HepG2 (cell line): ENCODE results near the gene FXYD4. TPM values are rescaled to one million over a fixed set of nuclear protein-coding genes. Genes with fewer than 3 reads are reported as not detected.

ENCODE experiments used
- ATAC-seq: fragments of 200-7000 bp; cut with Tn5 transposase; 3 replicates; pipeline ENCODE4 v1.9.1; 2020; ENCODE audit warnings: mild to moderate bottlenecking, moderate library complexity
- BruUV-seq: library from RNA; stranded (reverse); fragments of 400-500 nt; replicated peaks from 2 replicates; lab custom pipeline; 2021; lab: Mats Ljungman, UMichigan
- CTCF ChIA-PET: fragments of 300-600 bp; formaldehyde crosslinking; extraction: SDS; loops from one replicate; lab custom pipeline; 2021; ENCODE audit warnings: low total read pairs, inconsistent platforms, low intra/inter-chr PET ratio; lab: Yijun Ruan, JAX
- POLR2A ChIA-PET: fragments of 350-600 bp; sonication (Branson Sonifier 250); formaldehyde crosslinking; loops from one replicate; lab custom pipeline; 2020; ENCODE audit warnings: antibody characterized with exemption, inconsistent platforms; lab: Yijun Ruan, JAX
- DNase-seq: peaks from one replicate; pipeline ENCODE4 v3.0.0-alpha.2; 2015; ENCODE audit warnings: low spot score
- FAIRE-seq: peaks from 3 replicates; lab custom pipeline; 2011; peaks lifted over from hg19 to GRCh38; lab: Jason Lieb, UNC
- H2AFZ ChIP-seq: one replicate; pipeline ENCODE4 v1.6.1; 2011; ENCODE audit warnings: low read length, inconsistent platforms
- H3K27ac ChIP-seq: fragments of 300-600 bp; 3 replicates; pipeline ENCODE4 v1.8.0; 2011; ENCODE audit warnings: mixed run types, mild to moderate bottlenecking, mixed read lengths, low read length, inconsistent platforms; ENCODE audit not compliant: insufficient read depth; ENCODE audit errors: extremely low read length
- H3K27me3 ChIP-seq, 2 experiments: fragments of 200-600 bp in 1 of 2; 2 replicates in 1 of 2; 3 replicates in 1 of 2; pipeline versions ENCODE4 v1.6.0 to v1.8.0; 2011; ENCODE audit warnings: low read length in 2 of 2, mild to moderate bottlenecking in 2 of 2, moderate library complexity in 2 of 2, inconsistent platforms in 1 of 2; ENCODE audit not compliant: insufficient read depth in 2 of 2, control insufficient read depth in 1 of 2
- H3K36me3 ChIP-seq, 2 experiments: fragments of 200-600 bp in 1 of 2; replicated peaks in 1 of 2; 2 replicates in 1 of 2; 3 replicates in 1 of 2; pipeline versions ENCODE4 v1.5.1 to v1.8.0; 2011; ENCODE audit warnings: low read length in 2 of 2, inconsistent platforms in 1 of 2; ENCODE audit not compliant: insufficient read depth in 2 of 2, control insufficient read depth in 1 of 2
- H3K4me1 ChIP-seq: 2 replicates; pipeline ENCODE4 v1.5.1; 2012; ENCODE audit warnings: low read length, inconsistent platforms; ENCODE audit not compliant: insufficient read depth
- H3K4me2 ChIP-seq: 2 replicates; pipeline ENCODE4 v1.6.0; 2011; ENCODE audit warnings: low read depth, low read length, inconsistent platforms
- H3K4me3 ChIP-seq, 3 experiments: fragments of 200-600 bp in 1 of 3; sonication (generic), shearing (Covaris generic) in 1 of 3; replicated peaks in 1 of 3; 2 replicates each; pipeline ENCODE4 v1.5.1; 2011 to 2016; ENCODE audit warnings: low read length in 3 of 3, inconsistent platforms in 2 of 3, low read depth in 2 of 3, mild to moderate bottlenecking in 2 of 3, control low read depth in 1 of 3, mixed read lengths in 1 of 3; ENCODE audit not compliant: insufficient read depth in 1 of 3
- H3K79me2 ChIP-seq: one replicate; pipeline ENCODE4 v1.6.1; 2011; ENCODE audit warnings: low read length, inconsistent platforms; ENCODE audit not compliant: insufficient read depth
- H3K9ac ChIP-seq: 2 replicates; pipeline ENCODE4 v1.6.0; 2011; ENCODE audit warnings: mild to moderate bottlenecking, low read depth, low read length, inconsistent platforms; ENCODE audit not compliant: insufficient read depth
- H3K9me3 ChIP-seq: 2 replicates; pipeline ENCODE4 v1.5.1; 2012; ENCODE audit warnings: mild to moderate bottlenecking, low read length
- H4K20me1 ChIP-seq: 2 replicates; pipeline ENCODE4 v1.6.0; 2011; ENCODE audit warnings: inconsistent platforms, mild to moderate bottlenecking, low read length, moderate library complexity; ENCODE audit not compliant: insufficient read depth
- AKAP8 ChIP-seq: sonication (generic); formaldehyde crosslinking; IDR thresholded peaks from 2 replicates; pipeline ENCODE4 v1.5.1; 2020; ENCODE audit warnings: mild to moderate bottlenecking, missing genetic modification reagents
- BHLHE40 ChIP-seq: IDR thresholded peaks from 2 replicates; pipeline ENCODE4 v1.6.1; 2011; ENCODE audit warnings: low read length, improper control_type of control experiment
- E2F5 ChIP-seq: sonication (generic); formaldehyde crosslinking; conservative IDR thresholded peaks from 2 replicates; pipeline ENCODE4 v1.4.0; 2020; ENCODE audit warnings: missing genetic modification reagents
- ERF ChIP-seq: IDR thresholded peaks from 2 replicates; pipeline ENCODE4 v1.6.1; 2018; ENCODE audit warnings: missing biosample characterization, missing genetic modification reagents
- FIP1L1 ChIP-seq: fragments of 200-400 bp; formaldehyde crosslinking; IDR thresholded peaks from 2 replicates; pipeline ENCODE4 v1.6.1; 2018; ENCODE audit warnings: low read depth, mild to moderate bottlenecking, low read length, moderate library complexity, borderline replicate concordance; ENCODE audit not compliant: insufficient read depth
- HIC2 ChIP-seq: sonication (generic); formaldehyde crosslinking; IDR thresholded peaks from 2 replicates; pipeline ENCODE4 v1.9.0; 2022; ENCODE audit warnings: low read depth, missing genetic modification reagents
- HINFP ChIP-seq: sonication (generic); formaldehyde crosslinking; IDR thresholded peaks from 2 replicates; pipeline ENCODE4 v1.4.0; 2020; ENCODE audit warnings: low read depth, mild to moderate bottlenecking, missing genetic modification reagents
- HNRNPUL1 ChIP-seq: fragments of 200-400 bp; formaldehyde crosslinking; IDR thresholded peaks from 2 replicates; pipeline ENCODE4 v1.6.1; 2017; ENCODE audit warnings: low read depth, mild to moderate bottlenecking, low read length, moderate library complexity
- IKZF4 ChIP-seq: sonication (generic); formaldehyde crosslinking; IDR thresholded peaks from 2 replicates; pipeline ENCODE4 v1.5.1; 2020; ENCODE audit warnings: borderline replicate concordance, mild to moderate bottlenecking, low read depth, missing genetic modification reagents; ENCODE audit errors: not compliant biosample characterization
- KLF16 ChIP-seq, 2 experiments: sonication (generic) in 1 of 2; formaldehyde crosslinking in 1 of 2; IDR thresholded peaks; 2 replicates each; pipeline versions ENCODE4 v1.6.1 to v1.8.0; 2016 to 2023; ENCODE audit warnings: missing genetic modification reagents in 2 of 2, missing compliant biosample characterization in 1 of 2
- LRRFIP1 ChIP-seq: sonication (generic); formaldehyde crosslinking; conservative IDR thresholded peaks from 2 replicates; pipeline ENCODE4 v1.4.0; 2020; ENCODE audit warnings: missing genetic modification reagents
- NFATC3 ChIP-seq: sonication (generic); formaldehyde crosslinking; IDR thresholded peaks from 2 replicates; pipeline ENCODE4 v1.5.1; 2020; ENCODE audit warnings: mild to moderate bottlenecking, missing genetic modification reagents
- RFXANK ChIP-seq: IDR thresholded peaks from 2 replicates; pipeline ENCODE4 v1.6.1; 2016
- ZNF589 ChIP-seq: sonication (generic); formaldehyde crosslinking; conservative IDR thresholded peaks from 2 replicates; pipeline ENCODE4 v1.8.0; 2022; ENCODE audit warnings: mild to moderate bottlenecking, moderate library complexity, missing genetic modification reagents
- ZNF746 ChIP-seq: sonication (generic); formaldehyde crosslinking; IDR thresholded peaks from 2 replicates; pipeline ENCODE4 v1.8.0; 2022; ENCODE audit warnings: mild to moderate bottlenecking, missing genetic modification reagents
- ZNF780A ChIP-seq: sonication (generic); formaldehyde crosslinking; IDR thresholded peaks from 2 replicates; pipeline ENCODE4 v1.8.0; 2022; ENCODE audit warnings: mild to moderate bottlenecking, missing genetic modification reagents, moderate library complexity
- WGBS: methylation state at CpG from one replicate; pipeline ENCODE4 v1.1.6; 2017; ENCODE audit warnings: low lambda C conversion rate; 5-methylcytosine and 5-hydroxymethylcytosine counted together
- in situ Hi-C: cut with HindIII; loops from 2 replicates; pipeline ENCODE4 v1.10.0; 2017; ENCODE audit warnings: low pct_unique_long_range_greater_than_20kb; ENCODE audit not compliant: extremely low pct_ligation_motif_present
- intact Hi-C: fragments of 100-400 bp; cut with micrococcal nuclease; formaldehyde crosslinking; loops from one replicate; pipeline ENCODE4 v1.10.0; 2022; ENCODE audit not compliant: unreplicated experiment
- polyA plus RNA-seq, 8 experiments: library from polyadenylated mRNA; depleted of rRNA in 3 of 8; stranded (reverse) in 7 of 8; unstranded in 1 of 8; fragments of >200 nt; fragmentation: Illumina TruSeq in 4 of 8; extraction: Trizol in 4 of 8; gene quantifications; 2 replicates each; pipeline versions ENCODE4 v1.2.1 to v1.2.3, GENCODE V29; 2011 to 2016; ENCODE audit warnings: low read depth in 4 of 8, missing spikeins in 1 of 8, mixed read lengths in 1 of 8; ENCODE audit not compliant: insufficient read depth in 1 of 8
- total RNA-seq, 5 experiments: library from RNA; depleted of rRNA; stranded (reverse); fragments of >200 nt; fragmentation: Illumina TruSeq; extraction: Trizol; gene quantifications; 2 replicates each; pipeline ENCODE4 v1.2.3, GENCODE V29; 2016; ENCODE audit warnings: low read depth in 1 of 5
- TF ChIP-seq, protein P1 (sequence below): sonication (generic); formaldehyde crosslinking; conservative IDR thresholded peaks from 2 replicates; pipeline ENCODE4 v1.4.0; 2020; ENCODE audit warnings: missing genetic modification reagents

FXYD4 gene
- total and polyA plus RNA-seq, 2 of the 13 experiments (the other 11 are each of a cell fraction or from before 2014, with no cell fraction given) = not detected

GRCh38 chr10:43385412-43386004, 14.1 kb downstream of the FXYD4 start:
- Histone ChIP-seq H3K4me2 (no peak overlapping the region), H3K9me3 (no peaks in the 10 kb centered on the region), H2AFZ (no peak overlapping the region), H3K27me3 (no peaks in the 10 kb centered on the region), H3K4me3 (no peak overlapping the region), H3K9ac (no peak overlapping the region), H3K36me3 (peaks cover 18 to 44% of the 10 kb centered on the region in 2 experiments), H4K20me1 (peaks cover 53% of the 10 kb centered on the region), H3K27ac (no peak overlapping the region), H3K4me1 (peaks cover 34% of the 10 kb centered on the region), H3K79me2 (peaks cover 30% of the 10 kb centered on the region)
- intact Hi-C loops = no loop called here
- WGBS = 94% methylated on average over 5 of the region's 5 CpGs
- POLR2A ChIA-PET = interaction anchor here (1.0 to 3.3 kb wide), 3 partner anchors 8 to 22 kb away, joined by 3 to 22 read pairs (median 9); no protein-coding TSS in a partner anchor
- ATAC-seq = no peak
- no peak for FAIRE-seq
- DNase-seq = no peak
- in situ Hi-C loops = no loop called here
- BruUV-seq = no TSS peak
- CTCF ChIA-PET = no interaction called here
- no peak for TF ChIP-seq ZNF589 (CRISPR knock-in tag)
- no peak for TF ChIP-seq HINFP
- TF ChIP-seq AKAP8 (CRISPR knock-in tag) = no peak
- no peak for TF ChIP-seq ZNF746
- no peak for TF ChIP-seq HIC2
- no peak for TF ChIP-seq FIP1L1
- no peak for TF ChIP-seq E2F5 (CRISPR knock-in tag)
- TF ChIP-seq ZNF780A (CRISPR knock-in tag) = no peak
- no peak for TF ChIP-seq HNRNPUL1
- no peak for TF ChIP-seq BHLHE40
- no peak for TF ChIP-seq NFATC3 (CRISPR knock-in tag)
- no peak for TF ChIP-seq IKZF4 (CRISPR knock-in tag)
- no peak for TF ChIP-seq LRRFIP1 (CRISPR knock-in tag)
- TF ChIP-seq, protein P1, sequence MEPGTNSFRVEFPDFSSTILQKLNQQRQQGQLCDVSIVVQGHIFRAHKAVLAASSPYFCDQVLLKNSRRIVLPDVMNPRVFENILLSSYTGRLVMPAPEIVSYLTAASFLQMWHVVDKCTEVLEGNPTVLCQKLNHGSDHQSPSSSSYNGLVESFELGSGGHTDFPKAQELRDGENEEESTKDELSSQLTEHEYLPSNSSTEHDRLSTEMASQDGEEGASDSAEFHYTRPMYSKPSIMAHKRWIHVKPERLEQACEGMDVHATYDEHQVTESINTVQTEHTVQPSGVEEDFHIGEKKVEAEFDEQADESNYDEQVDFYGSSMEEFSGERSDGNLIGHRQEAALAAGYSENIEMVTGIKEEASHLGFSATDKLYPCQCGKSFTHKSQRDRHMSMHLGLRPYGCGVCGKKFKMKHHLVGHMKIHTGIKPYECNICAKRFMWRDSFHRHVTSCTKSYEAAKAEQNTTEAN (CRISPR knock-in tag) = no peak
- no peak for TF ChIP-seq KLF16 (CRISPR knock-in tag; IDR thresholded peaks at IDR 0.05)
- no peak for TF ChIP-seq RFXANK (CRISPR knock-in tag)
- TF ChIP-seq ERF = no peak
